DMS114 treated with DMSO at 0.1 percent for 48 hours (cell line): ENCODE measurements around the gene CCDC71L.

Experiments
- DNase-seq: peaks from one replicate; lab custom pipeline; 2025; ENCODE audit not compliant: unreplicated experiment; lab: John Stamatoyannopoulos, UW

CCDC71L gene

DNA sequence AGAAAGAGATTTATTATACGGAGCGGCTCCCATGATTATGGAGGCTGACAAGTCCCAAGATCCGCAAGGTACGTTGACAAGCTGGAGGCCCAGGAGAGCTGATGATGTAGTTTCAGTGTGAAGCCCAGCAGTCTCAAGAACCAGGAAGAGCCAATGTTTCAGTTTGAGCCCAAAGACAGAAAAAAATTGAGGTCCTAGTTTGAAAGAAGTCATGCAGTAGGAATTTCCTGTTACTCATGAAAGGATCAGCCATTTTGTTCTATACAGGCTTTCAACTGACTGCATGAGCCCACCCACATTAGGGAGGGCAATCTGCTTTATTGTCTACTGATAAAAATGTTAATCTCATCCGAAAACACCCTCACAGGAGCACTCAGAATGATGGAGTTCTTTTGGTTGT lies 51.5 kb downstream of the CCDC71L start:
- DNase-seq, result no peak

DNA sequence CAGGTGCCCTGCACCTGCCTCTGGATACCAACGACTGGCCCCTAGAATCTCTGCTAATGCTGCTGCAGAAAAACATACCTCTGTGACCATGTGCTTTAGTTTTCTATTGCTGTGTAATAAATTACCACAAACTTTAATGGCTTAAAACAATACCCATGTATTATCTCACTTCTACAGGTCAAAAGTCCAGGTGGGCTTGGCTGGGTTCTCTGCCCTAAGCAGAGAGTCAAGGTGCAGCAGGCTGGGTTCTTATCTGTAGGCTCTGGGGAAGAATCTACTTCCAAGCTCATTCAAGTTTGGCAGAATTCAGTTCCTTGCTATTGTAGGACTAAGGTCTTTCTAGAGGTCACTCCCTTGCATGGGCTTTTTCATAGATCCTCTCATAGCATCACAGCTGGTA lies 52.3 kb downstream of the CCDC71L start:
- DNase-seq, result no peak
